Astrocyte of the cerebellum (primary cell): ENCODE results near the gene CUX1.

Source experiments
- DNase-seq: peaks from one replicate; pipeline ENCODE4 v3.0.0-alpha.2; 2011; ENCODE audit warnings: low read depth
- H3K4me3 ChIP-seq: 2 replicates; pipeline ENCODE4 v1.5.1; 2011; ENCODE audit warnings: mild to moderate bottlenecking, low read depth, low read length, moderate library complexity
- CTCF ChIP-seq: IDR thresholded peaks from 2 replicates; pipeline ENCODE4 v1.5.1; 2012; ENCODE audit warnings: low read length, low read depth, moderate library complexity, mild to moderate bottlenecking; ENCODE audit errors: missing control alignments
- in situ Hi-C: cut with HindIII; loops from 2 replicates; pipeline ENCODE4 v1.10.0; 2017; ENCODE audit warnings: low sequenced_read_pairs

Gene CUX1

GRCh38 chr7:102273749-102274712, 456.6 kb downstream of the CUX1 start:
- in situ Hi-C loops = no loop called here
- H3K4me3 ChIP-seq = no peak overlapping the region
- no peak for DNase-seq
- TF ChIP-seq CTCF = no peak

- no peak for TF ChIP-seq CTCF
- H3K4me3 ChIP-seq = no peak overlapping the region
- no peak for DNase-seq
- in situ Hi-C loops = no loop called here
These were observed 457.8 kb downstream of the CUX1 start for GRCh38 chr7:102275123-102275703.

DNA sequence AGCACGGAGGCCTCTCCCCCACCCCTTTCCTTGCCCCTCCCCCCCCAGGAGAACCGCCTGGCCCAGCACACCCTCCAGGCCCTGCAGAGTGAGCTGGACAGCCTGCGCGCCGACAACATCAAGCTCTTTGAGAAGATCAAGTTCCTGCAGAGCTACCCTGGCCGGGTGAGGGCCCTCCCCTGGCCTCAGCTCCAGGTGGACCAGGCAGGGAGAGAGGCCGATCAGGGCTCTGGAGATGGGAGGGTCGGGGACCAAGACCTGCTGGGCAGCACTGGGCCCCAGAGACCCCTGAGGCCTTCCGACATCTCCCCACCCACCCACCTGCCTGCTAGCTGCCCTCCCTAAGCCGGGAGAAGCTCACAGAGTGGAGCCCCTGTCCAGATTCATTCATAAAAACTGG, 460.5 kb downstream of the CUX1 start:
- in situ Hi-C loops = no loop called here
- no peak for TF ChIP-seq CTCF
- H3K4me3 ChIP-seq = no peak overlapping the region
- DNase-seq = no peak

- no peak overlapping the region for H3K4me3 ChIP-seq
- in situ Hi-C loops = loop anchor here (10.0 kb wide), 1 partner anchor 135 kb away; no protein-coding TSS in a partner anchor
- peak; percentile 32 for DNase-seq
- TF ChIP-seq CTCF = peak; percentile 89
These were observed 462.3 kb downstream of the CUX1 start for GRCh38 chr7:102279537-102280400.

- no peak overlapping the region for H3K4me3 ChIP-seq
- no peak for DNase-seq
- TF ChIP-seq CTCF = no peak
- in situ Hi-C loops = loop anchor here (10.0 kb wide), 1 partner anchor 134 kb away; no protein-coding TSS in a partner anchor
These were observed 463.1 kb downstream of the CUX1 start for GRCh38 chr7:102280521-102280920.

- H3K4me3 ChIP-seq = no peak overlapping the region
- in situ Hi-C loops = loop anchor here (10.0 kb wide), 1 partner anchor 133 kb away; no protein-coding TSS in a partner anchor
- no peak for DNase-seq
- TF ChIP-seq CTCF = no peak
These were observed 464.4 kb downstream of the CUX1 start for GRCh38 chr7:102281785-102282184.
